K562 (cell line): ENCODE data around the gene PRTN3. TPM values are rescaled to one million over a fixed set of nuclear protein-coding genes. Genes with fewer than 3 reads are reported as not detected.

Source experiments
- BRD4 ChIP-seq: fragments of 200-600 bp; sonication (generic); IDR thresholded peaks from 2 replicates; pipeline ENCODE4 v1.6.1; 2017; ENCODE audit warnings: inconsistent platforms
- E2F4 ChIP-seq: sonication (generic); formaldehyde crosslinking; IDR thresholded peaks from 2 replicates; pipeline ENCODE4 v1.8.0; 2022; ENCODE audit warnings: mild to moderate bottlenecking, low read depth, missing genetic modification reagents
- IRF1 ChIP-seq: sonication (generic); formaldehyde crosslinking; IDR thresholded peaks from 2 replicates; pipeline ENCODE4 v1.8.0; 2022; ENCODE audit warnings: missing genetic modification reagents, mild to moderate bottlenecking, borderline replicate concordance
- KLF1 ChIP-seq: fragments of 450-650 bp; IDR thresholded peaks from 2 replicates; pipeline ENCODE4 v1.6.1; 2016; ENCODE audit warnings: missing genetic modification characterization, missing compliant biosample characterization
- POLR2G ChIP-seq: fragments of 200-400 bp; formaldehyde crosslinking; IDR thresholded peaks from 2 replicates; pipeline ENCODE4 v1.6.1; 2017; ENCODE audit warnings: low read depth, mild to moderate bottlenecking, antibody characterized with exemption, low read length, moderate library complexity
- RBFOX2 ChIP-seq: fragments of 200-400 bp; formaldehyde crosslinking; IDR thresholded peaks from 2 replicates; pipeline ENCODE4 v1.6.1; 2017; ENCODE audit warnings: low read depth, mild to moderate bottlenecking, low read length, moderate library complexity
- RUNX1 ChIP-seq: sonication (generic); IDR thresholded peaks from 2 replicates; pipeline ENCODE4 v1.6.1; 2016; ENCODE audit warnings: antibody characterized with exemption, low read depth
- ZBTB7A ChIP-seq: IDR thresholded peaks from 2 replicates; pipeline ENCODE4 v1.6.1; 2011; ENCODE audit warnings: low read depth, mild to moderate bottlenecking, low read length, moderate library complexity, borderline replicate concordance; ENCODE audit not compliant: control insufficient read depth
- ZKSCAN3 ChIP-seq: fragments of 250-450 bp; sonication (Bioruptor Pico); IDR thresholded peaks from 2 replicates; pipeline ENCODE4 v1.4.0; 2020
- ZNF23 ChIP-seq: fragments of 250-450 bp; sonication (Bioruptor Pico); IDR thresholded peaks from 2 replicates; pipeline ENCODE4 v1.4.0; 2020; ENCODE audit warnings: mild to moderate bottlenecking
- polyA plus RNA-seq, 8 experiments: library from polyadenylated mRNA; depleted of rRNA in 4 of 8; stranded (reverse) in 5 of 8; unstranded in 3 of 8; fragments of >200 nt; fragmentation: Nextera tagmentation in 2 of 8; fragmentation: Illumina TruSeq in 1 of 8; extraction: Ambion mirVana in 2 of 8; extraction: Trizol in 1 of 8; gene quantifications; 2 replicates each; pipeline versions ENCODE4 v1.2.1 to v1.2.3, GENCODE V29; 2011 to 2014; ENCODE audit warnings: inconsistent platforms in 1 of 8, missing spikeins in 1 of 8
- total RNA-seq, 7 experiments: library from RNA; depleted of rRNA in 6 of 7; stranded (reverse); fragments of >200 nt in 6 of 7; fragmentation: Illumina TruSeq in 2 of 7; extraction: Trizol in 2 of 7; gene quantifications; 2 replicates each; pipeline versions ENCODE4 v1.2.1 to v1.2.3, GENCODE V29; 2011 to 2021; ENCODE audit warnings: low replicate concordance in 1 of 7

Gene PRTN3
- total and polyA plus RNA-seq, 9 of the 15 experiments (the other 6 are each of a cell fraction or from before 2014, with no cell fraction given): 0.14 to 0.86 (median 0.43) TPM; not detected in 3

- TF ChIP-seq IRF1 (CRISPR knock-in tag) (no peak), E2F4 (CRISPR knock-in tag) (no peak), RUNX1 (no peak), ZBTB7A (no peak), POLR2G (0 out of 2 replicates have a peak, but pooled peaks have one; percentile 7), BRD4 (no peak), ZNF23 (no peak), KLF1 (tag) (no peak), RBFOX2 (0 out of 2 replicates have a peak, but pooled peaks have one; percentile 37), ZKSCAN3 (CRISPR knock-in tag) (no peak)
Measured at GRCh38 chr19:881385-882071, 40.7 kb downstream of the PRTN3 start (continued).
